ENCODE data around the gene SFTPB. TPM values are rescaled to one million over a fixed set of nuclear protein-coding genes. Genes with fewer than 3 reads are reported as not detected.
"Not testable (repeated sequence)": the region's sequence is repeated elsewhere in the genome, so short reads cannot be mapped to it uniquely, and the experiment has no call there.

The SFTPB gene
- total RNA-seq, 1 donor from 2014 or later, result not detected

DNA sequence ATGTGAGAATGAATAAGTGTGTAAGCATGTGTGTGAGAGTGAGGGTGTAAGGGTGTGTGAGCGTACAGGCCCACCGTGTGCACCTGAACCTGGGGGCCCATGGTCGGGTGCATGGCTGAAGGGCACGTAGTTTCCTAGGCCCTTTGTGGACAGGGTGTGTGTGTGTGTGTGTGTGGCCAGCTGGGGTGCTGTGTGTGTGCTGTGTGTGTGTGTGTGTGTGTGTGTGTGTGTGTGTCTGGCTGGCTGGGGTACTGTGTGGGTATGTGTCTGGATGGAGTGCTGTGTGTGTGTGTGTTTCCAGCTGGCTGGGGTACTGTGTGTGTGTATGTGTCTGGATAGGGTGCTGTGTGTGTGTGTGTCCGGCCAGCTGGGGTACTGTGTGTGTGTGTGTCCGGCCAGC, 2.0 kb downstream of the SFTPB start:
- no peak overlapping the region for H3K27ac Mint-ChIP-seq
- H3K4me1 Mint-ChIP-seq (ENCODE audit: low read depth), result no peaks in the 10 kb centered on the region
- H3K4me3 Mint-ChIP-seq, result no peak overlapping the region
- H3K36me3 Mint-ChIP-seq (ENCODE audit: low read depth), result no peaks in the 10 kb centered on the region
- DNase-seq (ENCODE audit: low spot score), result no peak
- H3K27me3 Mint-ChIP-seq (ENCODE audit: insufficient read depth), result peaks cover 5% of the 10 kb centered on the region
- H3K9me3 Mint-ChIP-seq, result no peaks in the 10 kb centered on the region
- intact Hi-C loops (cut with micrococcal nuclease), result no loop called here

DNA sequence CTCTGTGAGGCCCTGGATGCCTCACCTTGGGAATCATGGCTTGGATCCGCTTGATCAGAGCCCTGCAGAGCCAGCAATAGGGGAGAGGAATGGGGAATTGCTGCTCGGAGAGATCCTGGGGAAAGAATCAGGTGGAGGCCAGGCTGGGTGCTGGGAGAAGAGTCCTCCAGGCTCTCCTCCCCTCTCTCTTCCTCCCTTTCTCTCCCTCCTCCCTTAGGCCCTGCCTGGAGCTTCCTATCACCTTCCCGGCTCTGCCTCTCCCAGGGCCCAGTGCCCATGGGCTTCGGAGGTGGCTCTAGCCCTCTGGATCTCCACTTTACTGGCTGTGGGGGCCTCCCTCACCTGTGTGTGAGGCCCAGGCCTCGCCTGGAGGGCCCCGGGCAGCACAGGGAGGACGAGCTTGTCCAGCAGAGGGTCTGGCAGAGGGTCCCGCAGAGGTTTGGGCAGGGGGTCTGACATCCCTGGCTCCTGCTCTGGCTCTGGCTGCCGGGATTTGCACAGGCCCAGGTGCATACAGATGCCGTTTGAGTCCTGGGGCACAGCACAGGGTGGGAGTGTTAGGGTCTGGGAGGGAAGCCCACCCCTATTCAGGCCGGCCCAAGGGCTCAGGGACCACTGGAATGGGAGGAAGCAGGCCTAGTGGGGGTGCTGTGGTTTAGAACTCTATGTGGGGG, 2.6 kb downstream of the SFTPB start:
- Mint-ChIP-seq H3K27me3 (ENCODE audit: insufficient read depth) (peaks cover 5% of the 10 kb centered on the region), H3K4me1 (ENCODE audit: low read depth) (no peaks in the 10 kb centered on the region), H3K4me3 (no peak overlapping the region), H3K27ac (no peak overlapping the region), H3K9me3 (no peaks in the 10 kb centered on the region), H3K36me3 (ENCODE audit: low read depth) (no peaks in the 10 kb centered on the region)
- intact Hi-C loops (cut with micrococcal nuclease), result no loop called here
- no peak for DNase-seq (ENCODE audit: low spot score)

DNA sequence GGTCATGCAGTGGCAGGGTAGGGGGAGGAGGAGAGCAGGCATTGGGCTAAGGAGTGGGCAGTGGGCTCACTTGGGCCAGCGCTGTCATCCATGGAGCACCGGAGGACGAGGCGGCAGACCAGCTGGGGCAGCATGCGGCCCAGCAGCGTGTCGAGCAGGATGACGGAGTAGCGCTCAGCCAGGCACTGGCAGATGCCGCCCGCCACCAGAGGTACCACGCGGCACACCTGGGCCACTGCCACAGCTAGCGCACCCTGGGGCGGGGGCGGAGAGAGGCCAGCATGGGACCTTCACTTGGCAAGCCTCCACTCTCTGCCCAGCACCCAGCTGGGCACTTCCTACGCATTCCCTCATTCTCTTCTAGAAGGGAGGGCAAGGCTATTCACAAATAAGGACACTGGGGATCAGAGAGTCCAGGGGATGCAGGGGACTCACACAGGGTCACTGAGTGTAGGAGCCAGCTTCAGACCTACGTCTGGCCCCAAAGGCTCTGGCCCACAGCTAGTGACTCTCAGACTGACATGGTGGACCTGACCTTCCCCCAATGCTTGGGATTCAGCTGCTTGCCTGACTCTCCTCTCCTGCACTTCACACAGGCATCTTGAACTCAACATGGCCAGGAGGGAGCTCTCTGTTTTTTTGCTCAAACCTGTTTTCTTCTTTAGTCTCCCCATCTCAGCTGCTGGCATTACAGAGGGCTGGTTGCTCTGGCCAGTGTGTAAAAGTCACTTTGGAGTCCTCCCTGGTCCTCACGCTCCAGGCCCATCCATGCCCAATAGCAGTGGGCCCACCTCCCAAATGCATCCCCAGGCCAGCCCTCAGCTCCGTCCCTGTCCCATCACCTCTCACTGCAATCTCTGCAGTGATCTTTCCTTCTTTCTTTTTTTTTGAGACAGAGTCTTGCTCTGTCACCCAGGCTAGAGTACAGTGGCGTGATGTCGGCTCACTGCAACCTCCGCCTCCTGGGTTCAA, 4.1 kb downstream of the SFTPB start:
- peaks cover 5% of the 10 kb centered on the region for H3K27me3 Mint-ChIP-seq (ENCODE audit: insufficient read depth)

DNA sequence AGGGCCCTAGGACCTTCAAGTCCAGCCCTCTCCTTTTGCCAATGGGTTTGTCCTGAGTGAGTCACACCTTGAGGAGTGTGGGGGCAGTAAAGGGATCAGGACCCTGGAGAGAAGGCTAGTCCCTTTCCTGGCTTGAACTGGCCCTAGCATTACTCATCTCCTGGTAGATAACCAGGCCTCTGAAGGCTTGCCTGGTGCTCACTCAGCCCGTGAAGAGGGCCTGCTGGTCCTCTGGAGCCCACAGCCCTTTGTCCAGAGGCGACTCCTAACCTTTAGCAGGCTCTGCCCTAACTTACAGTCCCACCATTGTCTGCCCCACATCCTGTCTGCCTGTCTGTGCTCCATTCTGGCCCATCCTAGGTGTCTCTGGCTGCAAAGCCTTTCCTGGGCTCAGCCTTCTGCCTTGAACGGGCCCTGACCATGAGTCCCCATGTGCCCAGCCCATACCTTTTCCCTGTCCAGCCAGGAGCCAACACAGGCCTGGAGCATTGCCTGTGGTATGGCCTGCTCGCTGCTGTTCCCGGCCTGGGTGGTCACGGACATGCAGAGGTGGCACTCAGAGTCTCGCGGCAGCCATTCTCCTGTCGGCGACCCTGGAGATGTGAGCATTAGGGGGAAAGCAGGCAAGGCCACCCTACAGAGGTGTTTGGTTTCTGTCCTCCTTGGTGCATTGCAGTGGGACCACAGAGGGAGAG, 5.0 kb downstream of the SFTPB start:
- Mint-ChIP-seq H3K4me1 (ENCODE audit: low read depth) (no peaks in the 10 kb centered on the region), H3K27ac (no peak overlapping the region), H3K36me3 (ENCODE audit: low read depth) (no peaks in the 10 kb centered on the region), H3K4me3 (no peak overlapping the region), H3K27me3 (ENCODE audit: insufficient read depth) (peaks cover 3% of the 10 kb centered on the region), H3K9me3 (no peaks in the 10 kb centered on the region)
- intact Hi-C loops (cut with micrococcal nuclease), result no loop called here
- DNase-seq (ENCODE audit: low spot score), result no peak

More for the DNA sequence above, 4.1 kb downstream of the SFTPB start:
- H3K9me3 Mint-ChIP-seq, result no peaks in the 10 kb centered on the region
- H3K36me3 Mint-ChIP-seq (ENCODE audit: low read depth), result no peaks in the 10 kb centered on the region
- H3K27ac Mint-ChIP-seq, result no peak overlapping the region
- intact Hi-C loops (cut with micrococcal nuclease), result no loop called here
- no peak overlapping the region for H3K4me3 Mint-ChIP-seq
- DNase-seq (ENCODE audit: low spot score), result no peak
- no peaks in the 10 kb centered on the region for H3K4me1 Mint-ChIP-seq (ENCODE audit: low read depth)

- Mint-ChIP-seq H3K36me3 (ENCODE audit: low read depth) (peaks cover under 1% of the 10 kb centered on the region), H3K4me3 (no peak overlapping the region), H3K9me3 (no peaks in the 10 kb centered on the region), H3K27me3 (ENCODE audit: insufficient read depth) (no peaks in the 10 kb centered on the region), H3K4me1 (ENCODE audit: low read depth) (no peaks in the 10 kb centered on the region), H3K27ac (no peak overlapping the region)
- DNase-seq (ENCODE audit: low spot score), result no peak
- intact Hi-C loops (cut with micrococcal nuclease), result no loop called here
These were observed 6.7 kb downstream of the SFTPB start for GRCh38 chr2:85661139-85661858.

DNA sequence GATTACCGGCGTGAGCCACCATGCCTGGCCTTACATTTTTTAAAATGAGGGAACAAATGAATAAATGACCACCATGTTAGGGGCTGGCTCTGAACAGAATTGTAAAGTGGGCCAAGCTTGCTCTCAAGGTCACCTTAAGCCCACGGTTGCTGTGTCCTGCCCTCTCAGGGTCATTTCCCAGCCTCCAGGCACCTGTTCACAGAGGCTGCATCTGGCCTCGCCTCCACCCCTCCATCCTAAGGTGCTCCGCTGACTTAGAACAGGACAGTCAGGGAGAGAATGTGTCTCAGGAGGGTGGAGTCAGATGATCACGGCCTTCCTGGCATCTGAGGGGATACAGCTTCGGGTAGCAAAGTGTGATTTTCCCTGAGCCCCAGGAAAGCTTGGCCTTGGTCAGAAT, 7.3 kb downstream of the SFTPB start:
- Mint-ChIP-seq H3K4me3 (no peak overlapping the region), H3K9me3 (no peaks in the 10 kb centered on the region), H3K27me3 (ENCODE audit: insufficient read depth) (no peaks in the 10 kb centered on the region), H3K36me3 (ENCODE audit: low read depth) (peaks cover 5% of the 10 kb centered on the region), H3K4me1 (ENCODE audit: low read depth) (no peaks in the 10 kb centered on the region), H3K27ac (no peak overlapping the region)
- intact Hi-C loops (cut with micrococcal nuclease), result no loop called here
- no peak for DNase-seq (ENCODE audit: low spot score)

- intact Hi-C loops (cut with micrococcal nuclease); H3K4me3 Mint-ChIP-seq; H3K4me1 Mint-ChIP-seq (ENCODE audit: low read depth); H3K27me3 Mint-ChIP-seq (ENCODE audit: insufficient read depth); H3K9me3 Mint-ChIP-seq; DNase-seq (ENCODE audit: low spot score); H3K27ac Mint-ChIP-seq; H3K36me3 Mint-ChIP-seq (ENCODE audit: low read depth): not testable (repeated sequence)
These were observed 7.7 kb downstream of the SFTPB start for GRCh38 chr2:85660301-85660700.

DNA sequence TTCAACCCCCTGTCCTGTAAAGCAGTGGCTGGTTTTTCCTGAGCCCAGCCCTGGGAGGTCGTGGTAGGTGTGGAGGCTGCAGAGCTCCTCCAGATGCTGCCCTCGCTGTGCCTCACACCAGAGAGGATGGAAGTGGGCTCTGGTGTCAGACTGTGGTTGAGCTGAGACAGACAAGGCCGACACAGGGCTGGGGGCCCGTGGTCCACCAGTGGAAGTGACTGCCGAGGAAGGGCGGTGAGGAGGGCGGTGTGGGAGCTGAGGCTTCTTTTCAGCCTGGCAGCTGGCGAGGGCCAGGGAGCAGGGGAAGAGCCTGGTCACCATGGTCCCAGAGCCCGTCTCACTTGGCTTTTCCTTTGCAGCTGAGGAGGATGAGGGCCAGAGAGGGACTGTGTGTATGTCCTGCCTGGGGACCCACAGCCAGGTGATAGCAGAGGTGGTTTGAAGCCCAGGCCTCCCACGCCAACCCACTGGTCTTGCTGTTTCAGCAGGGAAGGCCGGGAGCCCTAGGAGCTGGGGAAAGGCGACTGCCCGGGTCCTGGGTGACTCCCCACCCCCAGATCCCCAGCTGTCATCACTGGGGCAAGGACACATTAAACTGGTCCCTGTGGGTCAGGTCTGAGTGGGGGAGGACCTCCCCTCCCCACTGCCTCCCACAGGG, 8.5 kb downstream of the SFTPB start:
- intact Hi-C loops (cut with micrococcal nuclease), result no loop called here
- H3K27me3 Mint-ChIP-seq (ENCODE audit: insufficient read depth), result no peaks in the 10 kb centered on the region
- no peak overlapping the region for H3K27ac Mint-ChIP-seq
- no peak for DNase-seq (ENCODE audit: low spot score)
- no peak overlapping the region for H3K4me3 Mint-ChIP-seq
- no peaks in the 10 kb centered on the region for H3K4me1 Mint-ChIP-seq (ENCODE audit: low read depth)
- peaks cover 5% of the 10 kb centered on the region for H3K36me3 Mint-ChIP-seq (ENCODE audit: low read depth)
- no peaks in the 10 kb centered on the region for H3K9me3 Mint-ChIP-seq

- H3K36me3 Mint-ChIP-seq (ENCODE audit: low read depth), result peaks cover 14% of the 10 kb centered on the region
- H3K27me3 Mint-ChIP-seq (ENCODE audit: insufficient read depth); DNase-seq (ENCODE audit: low spot score); H3K27ac Mint-ChIP-seq; intact Hi-C loops (cut with micrococcal nuclease); H3K4me1 Mint-ChIP-seq (ENCODE audit: low read depth); H3K4me3 Mint-ChIP-seq; H3K9me3 Mint-ChIP-seq: not testable (repeated sequence)
These were observed 10.6 kb downstream of the SFTPB start for GRCh38 chr2:85657399-85657798.

DNA sequence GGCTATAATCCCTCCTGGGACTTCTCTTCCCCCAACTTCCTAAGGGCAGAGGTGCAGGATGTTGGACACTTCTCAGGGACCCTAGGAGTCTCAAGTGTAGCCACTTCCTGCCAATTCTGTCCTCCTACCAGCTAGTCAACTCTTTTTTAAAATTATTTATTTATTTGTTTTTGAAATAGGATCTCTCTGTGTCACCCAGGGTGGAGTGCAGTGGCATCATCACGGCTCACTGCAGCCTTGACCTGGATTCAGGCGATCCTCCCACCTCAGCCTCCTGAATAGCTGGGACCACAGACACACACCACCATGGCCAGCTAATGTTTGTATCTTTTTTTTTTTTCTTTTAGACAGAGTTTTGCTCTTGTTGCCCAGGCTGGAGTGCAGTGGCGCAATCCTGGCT, 11.5 kb downstream of the SFTPB start:
- H3K4me1 Mint-ChIP-seq (ENCODE audit: low read depth), result no peaks in the 10 kb centered on the region
- intact Hi-C loops (cut with micrococcal nuclease), result no loop called here
- no peak for DNase-seq (ENCODE audit: low spot score)
- H3K36me3 Mint-ChIP-seq (ENCODE audit: low read depth), result peaks cover 20% of the 10 kb centered on the region
- H3K27ac Mint-ChIP-seq, result no peak overlapping the region
- H3K4me3 Mint-ChIP-seq, result no peak overlapping the region
- H3K27me3 Mint-ChIP-seq (ENCODE audit: insufficient read depth), result no peaks in the 10 kb centered on the region
- H3K9me3 Mint-ChIP-seq, result no peaks in the 10 kb centered on the region

GRCh38 chr2:85655961-85656417, 12.0 kb downstream of the SFTPB start:
- intact Hi-C loops (cut with micrococcal nuclease), result no loop called here
- no peak overlapping the region for H3K4me3 Mint-ChIP-seq
- no peaks in the 10 kb centered on the region for H3K9me3 Mint-ChIP-seq
- no peak overlapping the region for H3K27ac Mint-ChIP-seq
- H3K4me1 Mint-ChIP-seq (ENCODE audit: low read depth), result no peaks in the 10 kb centered on the region
- H3K27me3 Mint-ChIP-seq (ENCODE audit: insufficient read depth), result no peaks in the 10 kb centered on the region
- H3K36me3 Mint-ChIP-seq (ENCODE audit: low read depth), result peaks cover 22% of the 10 kb centered on the region
- DNase-seq (ENCODE audit: low spot score), result no peak

GRCh38 chr2:85653996-85654395, 14.0 kb downstream of the SFTPB start:
- H3K4me1 Mint-ChIP-seq (ENCODE audit: low read depth), result no peaks in the 10 kb centered on the region
- H3K9me3 Mint-ChIP-seq, result no peaks in the 10 kb centered on the region
- H3K36me3 Mint-ChIP-seq (ENCODE audit: low read depth), result peaks cover 29% of the 10 kb centered on the region
- no peaks in the 10 kb centered on the region for H3K27me3 Mint-ChIP-seq (ENCODE audit: insufficient read depth)
- intact Hi-C loops (cut with micrococcal nuclease), result no loop called here
- H3K4me3 Mint-ChIP-seq, result no peak overlapping the region
- DNase-seq (ENCODE audit: low spot score), result no peak
- no peak overlapping the region for H3K27ac Mint-ChIP-seq

All from activated T-helper 1 cell treated with anti-CD3 and anti-CD28 coated beads, Interleukin-12 subunit alpha, Interleukin-12 subunit beta, Interleukin-2, Interleukin-4 antibody, amounts not matched to agents 30 ng/mL and 10 ng/mL and 1 ng/mL, durations not matched to agents 14 hours and 24 hours and 36 hours (primary cell).